Activated CD4-positive, CD25-positive, alpha-beta regulatory T cell treated with anti-CD3 and anti-CD28 coated beads, Interleukin-2, amount 50 U/mL, for 24 hours (primary cell): ENCODE results near the gene CCDC187.
A peak's percentile ranks its signal among the peaks of the same experiment; 100 is the strongest.
"Not testable (repeated sequence)": the region's sequence is repeated elsewhere in the genome, so short reads cannot be mapped to it uniquely, and the experiment has no call there.

ENCODE experiments used
- ATAC-seq, 2 donors: fragments of 150-1000 bp; cut with Tn5 transposase; one replicate each; pipeline ENCODE4 v1.10.0; 2021; ENCODE audit warnings: mild to moderate bottlenecking in 1 of 2, moderate library complexity in 1 of 2

Gene CCDC187

GRCh38 chr9:136237486-136238341, 66.2 kb downstream of the CCDC187 start:
- no peak for ATAC-seq

GRCh38 chr9:136236471-136237410, 67.2 kb downstream of the CCDC187 start:
- not testable (repeated sequence) for ATAC-seq

- no peak for ATAC-seq
Observed at GRCh38 chr9:136235709-136236455, 68.0 kb downstream of the CCDC187 start.

- no peak for ATAC-seq
Observed at GRCh38 chr9:136235171-136235570, 68.7 kb downstream of the CCDC187 start.

GRCh38 chr9:136234597-136234996, 69.3 kb downstream of the CCDC187 start:
- no peak for ATAC-seq

GRCh38 chr9:136233868-136234267, 70.0 kb downstream of the CCDC187 start:
- no peak for ATAC-seq

GRCh38 chr9:136233411-136233810, 70.5 kb downstream of the CCDC187 start:
- no peak for ATAC-seq

- ATAC-seq, result no peak
Observed at GRCh38 chr9:136232969-136233368, 70.9 kb downstream of the CCDC187 start.

- peak; percentile 28 to 41 for ATAC-seq
Observed at GRCh38 chr9:136231478-136232297, 72.2 kb downstream of the CCDC187 start.

- ATAC-seq, result no peak
Observed at GRCh38 chr9:136230773-136231172, 73.1 kb downstream of the CCDC187 start.

GRCh38 chr9:136230365-136230764, 73.5 kb downstream of the CCDC187 start:
- ATAC-seq, result no peak

GRCh38 chr9:136229096-136230065, 74.5 kb downstream of the CCDC187 start:
- no peak for ATAC-seq

- ATAC-seq, result peak; percentile 36 to 55
Observed at GRCh38 chr9:136228107-136228875, 75.6 kb downstream of the CCDC187 start.

- ATAC-seq, result no peak
Observed at GRCh38 chr9:136226680-136227407, 77.0 kb downstream of the CCDC187 start.

GRCh38 chr9:136225748-136226679, 77.9 kb downstream of the CCDC187 start:
- ATAC-seq, result peak; percentile 74 to 82

GRCh38 chr9:136225366-136225747, 78.5 kb downstream of the CCDC187 start:
- ATAC-seq, result peak; percentile 17 to 30

GRCh38 chr9:136223871-136224640, 79.8 kb downstream of the CCDC187 start:
- no peak for ATAC-seq
